Germinal center (tissue), 1 donor: ENCODE results near the gene TYK2.
"Not testable (repeated sequence)": the region's sequence is repeated elsewhere in the genome, so short reads cannot be mapped to it uniquely, and the experiment has no call there.

Experiments used
- DNase-seq: peaks from one replicate; pipeline ENCODE4 v3.0.0; 2012; ENCODE audit warnings: mixed read lengths, low spot score

TYK2 gene

DNA sequence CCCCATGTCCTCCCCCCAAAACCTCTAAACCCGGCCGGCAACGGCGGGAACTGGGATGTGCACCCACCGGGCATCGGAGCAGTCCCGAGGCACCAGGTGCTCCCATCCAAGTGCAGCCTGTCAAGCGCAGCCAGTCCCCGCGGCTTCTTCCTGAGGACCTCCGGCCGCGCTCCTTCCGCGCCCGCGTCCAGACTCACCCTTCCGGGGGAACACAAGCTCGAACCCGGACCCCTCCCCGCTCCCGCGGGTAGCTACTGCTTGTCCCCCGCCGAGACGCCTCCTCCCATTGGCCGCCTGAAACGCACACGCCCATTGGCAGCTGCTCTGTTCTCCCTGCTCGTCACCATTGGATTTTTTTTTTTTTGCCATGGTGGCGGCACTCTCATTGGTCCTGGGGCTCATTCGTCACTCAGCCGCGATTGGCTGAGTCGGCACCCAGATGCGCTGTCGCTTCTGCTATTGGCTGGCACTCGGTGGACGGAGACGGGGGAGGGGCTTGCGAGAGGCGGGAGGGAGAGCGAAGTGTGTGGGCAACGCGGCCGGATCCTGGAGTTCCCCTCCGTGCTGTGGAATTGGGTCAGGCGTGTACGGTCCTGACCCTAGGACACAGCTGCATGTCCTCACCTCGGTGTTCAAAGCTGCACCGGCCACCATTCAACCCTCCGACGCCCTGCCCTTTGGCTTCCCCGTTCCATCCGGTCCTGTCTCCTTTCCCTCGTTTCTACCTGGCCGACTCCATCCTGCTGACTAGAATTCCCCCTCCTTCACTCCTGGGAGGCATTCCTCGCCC is at the start of gene TYK2:
TSS of gene TYK2 (minus strand) at position 260 of the 790 bp plus-strand sequence. CDS start 2,166 bp downstream, outside the sequence.
- DNase-seq: peak; percentile 100

DNA sequence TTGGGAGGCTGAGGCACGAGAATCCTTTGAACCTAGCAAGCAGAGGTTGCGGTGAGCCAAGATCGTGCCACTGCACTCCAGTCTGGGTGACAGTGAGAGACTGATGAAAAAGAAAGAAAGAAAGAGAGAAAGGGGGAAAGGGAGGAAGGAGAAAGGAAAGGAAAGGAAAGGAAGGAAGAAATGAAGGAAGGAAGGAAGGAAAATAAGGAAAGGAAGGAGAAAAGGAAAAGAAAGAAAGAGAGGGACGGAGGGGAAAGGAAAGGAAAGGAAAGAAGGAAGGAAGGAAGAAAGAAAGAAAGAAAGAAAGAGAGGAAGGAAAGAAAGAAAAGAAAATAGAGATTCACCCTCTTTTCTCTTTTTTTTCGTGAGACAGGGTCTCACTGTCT is 48.6 kb upstream of the TYK2 start:
- no peak for DNase-seq

DNA sequence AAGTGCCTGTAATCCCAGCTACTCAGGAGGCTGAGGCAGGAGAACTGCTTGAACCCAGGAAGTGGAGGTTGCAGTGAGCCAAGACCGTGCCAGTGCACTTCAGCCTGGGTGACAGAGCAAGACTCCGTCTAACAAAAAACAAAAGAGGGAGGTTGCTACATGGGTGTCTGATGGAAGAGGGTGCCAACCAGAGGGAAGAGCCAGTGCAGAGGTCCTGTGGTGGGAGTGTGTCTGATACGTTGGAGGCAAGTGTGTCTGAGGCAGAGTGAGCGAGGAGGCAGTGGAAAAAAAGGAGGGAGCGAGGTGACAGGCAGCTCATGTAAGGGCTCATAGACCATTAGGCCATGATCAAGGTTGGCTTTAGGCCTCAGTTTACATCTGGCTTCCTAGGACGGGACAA is 46.8 kb upstream of the TYK2 start:
- no peak for DNase-seq

DNA sequence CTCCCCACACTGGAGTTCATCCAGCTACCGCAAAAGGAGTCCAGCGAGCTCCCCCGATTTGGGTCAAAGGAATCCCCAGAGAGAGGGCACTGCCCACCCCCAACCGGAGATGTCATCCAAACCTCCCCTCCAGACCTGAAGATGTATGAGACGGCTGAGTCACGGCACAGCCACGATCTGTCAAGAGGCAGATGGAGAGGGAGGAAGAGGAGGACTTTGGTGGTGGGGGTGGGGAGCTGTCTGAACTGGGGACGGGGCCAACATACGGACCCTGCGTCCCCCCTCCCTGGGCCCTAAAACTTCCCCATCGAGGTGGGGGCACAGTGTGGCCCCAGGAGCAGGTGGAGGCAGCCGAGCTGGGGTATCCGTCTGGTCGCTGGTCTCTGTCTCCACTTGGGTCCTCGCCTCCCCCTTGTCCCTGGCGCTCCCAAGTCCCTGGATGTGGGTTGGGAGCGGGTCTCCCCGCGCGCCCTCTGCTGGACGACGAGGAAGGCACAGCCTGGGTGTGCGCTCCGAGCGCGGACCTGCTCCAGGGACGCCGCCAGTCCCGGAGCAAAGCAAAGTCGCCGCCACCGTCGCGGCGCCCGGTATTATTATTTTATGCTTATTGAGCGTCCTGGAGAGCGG is 43.8 kb upstream of the TYK2 start:
- DNase-seq: peak; percentile 79

DNA sequence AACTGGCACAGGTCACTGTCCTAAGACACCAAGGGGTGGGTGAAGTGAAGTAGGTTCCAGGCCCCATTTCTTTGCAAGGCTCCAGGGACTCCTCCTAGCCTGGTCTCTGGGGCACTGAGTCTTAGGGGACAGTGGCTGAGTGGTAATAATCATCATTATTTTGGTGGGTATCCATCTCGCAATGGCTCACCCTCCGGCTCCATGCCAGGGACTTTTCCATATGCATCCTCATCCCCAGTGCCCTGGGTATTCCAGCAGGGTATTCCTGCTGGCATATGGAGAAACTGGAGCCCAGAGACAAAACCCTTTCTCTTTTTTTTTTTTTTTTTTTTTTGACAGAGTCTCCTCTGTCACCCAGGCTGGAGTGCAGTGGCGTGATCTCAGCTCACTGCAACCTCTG is 42.5 kb upstream of the TYK2 start:
- DNase-seq: no peak

DNA sequence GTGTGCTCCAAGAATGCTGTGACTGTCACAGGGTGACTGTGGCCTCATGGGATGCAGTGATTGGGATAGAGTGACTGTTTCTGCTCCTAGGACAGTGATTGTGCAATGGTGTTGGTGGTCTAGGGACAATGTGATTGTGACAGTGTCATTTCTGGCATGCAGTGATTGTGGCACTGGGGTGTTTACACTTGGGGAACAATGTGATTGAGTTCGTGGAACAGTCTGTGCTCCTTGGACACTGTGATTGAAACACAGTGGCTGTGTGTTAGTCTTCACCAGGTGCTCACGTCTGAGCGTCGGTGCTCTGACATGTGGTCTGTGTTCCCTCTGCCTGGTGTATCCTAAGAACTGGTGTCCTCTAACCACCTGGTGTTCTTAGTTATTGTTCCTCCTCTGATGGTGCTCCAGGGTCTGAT is 41.7 kb upstream of the TYK2 start:
- DNase-seq: no peak

DNA sequence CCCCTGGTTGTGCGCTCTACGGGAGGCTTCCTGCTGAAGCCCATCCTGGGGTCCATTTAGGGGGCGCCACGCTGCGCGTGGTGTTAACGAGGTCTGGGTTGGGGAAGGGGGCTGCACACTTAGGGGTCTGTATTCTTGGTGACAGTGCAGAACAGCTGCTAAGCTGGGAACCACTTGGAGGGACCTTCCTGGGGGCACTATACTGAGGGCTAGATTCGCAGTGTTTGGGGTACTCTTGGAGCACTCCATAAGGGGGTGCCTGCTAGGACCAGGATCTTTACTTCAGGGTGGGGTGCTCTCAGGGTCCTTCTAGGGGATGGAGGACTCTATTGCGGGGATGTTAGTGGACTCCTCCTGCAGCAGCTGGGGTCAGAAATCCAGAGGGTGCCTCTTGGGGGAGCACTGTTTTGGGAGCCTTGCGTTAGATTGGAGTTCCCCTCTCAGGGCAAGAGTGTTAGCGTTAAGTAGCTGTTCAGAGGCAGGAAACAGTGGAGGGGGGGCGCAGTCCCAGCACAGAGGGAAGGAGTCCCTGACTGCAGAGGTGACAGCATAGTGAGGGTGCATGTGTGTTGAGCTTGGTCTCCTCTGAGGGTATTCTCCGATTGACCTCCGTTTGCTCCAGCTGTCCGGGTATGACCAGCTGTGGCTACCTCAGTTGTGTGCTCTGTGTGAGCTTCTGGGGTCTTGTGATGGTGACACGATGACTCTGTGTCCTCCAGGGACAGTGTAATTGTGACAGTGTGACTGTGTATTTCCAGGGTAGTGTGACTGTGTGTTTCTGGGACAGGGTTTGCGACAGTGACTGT is 41.1 kb upstream of the TYK2 start:
- DNase-seq: no peak

DNA sequence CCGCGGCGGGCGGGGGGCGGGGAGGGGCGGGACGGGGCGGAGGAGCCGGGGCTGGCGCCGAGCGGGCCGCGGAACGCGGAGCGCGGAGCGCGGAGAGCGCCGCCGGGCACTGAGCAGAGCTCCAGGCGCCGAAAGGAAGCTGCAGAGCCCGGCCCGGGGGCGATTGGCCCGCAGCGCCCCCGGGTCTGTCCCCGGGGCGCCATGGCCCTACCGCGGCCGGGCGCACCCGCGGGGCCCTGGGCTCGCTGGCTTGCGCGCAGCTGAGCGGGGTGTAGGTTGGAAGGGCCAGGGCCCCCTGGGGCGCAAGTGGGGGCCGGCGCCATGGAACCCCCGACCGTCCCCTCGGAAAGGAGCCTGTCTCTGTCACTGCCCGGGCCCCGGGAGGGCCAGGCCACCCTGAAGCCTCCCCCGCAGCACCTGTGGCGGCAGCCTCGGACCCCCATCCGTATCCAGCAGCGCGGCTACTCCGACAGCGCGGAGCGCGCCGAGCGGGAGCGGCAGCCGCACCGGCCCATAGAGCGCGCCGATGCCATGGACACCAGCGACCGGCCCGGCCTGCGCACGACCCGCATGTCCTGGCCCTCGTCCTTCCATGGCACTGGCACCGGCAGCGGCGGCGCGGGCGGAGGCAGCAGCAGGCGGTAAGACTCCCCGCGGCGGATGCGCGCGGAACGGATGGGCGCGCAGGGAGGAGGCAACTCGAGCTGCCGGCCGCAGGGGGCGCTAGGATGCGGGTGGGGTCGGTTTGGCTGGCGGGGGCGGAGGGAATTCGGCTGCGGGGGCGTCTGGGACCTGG is 40.3 kb upstream of the TYK2 start, which contains the start of gene PDE4A:
TSS of gene PDE4A (plus strand) at position 95 of the 796 bp plus-strand sequence. CDS start at position 322, 227 bp downstream.
- DNase-seq: no peak

DNA sequence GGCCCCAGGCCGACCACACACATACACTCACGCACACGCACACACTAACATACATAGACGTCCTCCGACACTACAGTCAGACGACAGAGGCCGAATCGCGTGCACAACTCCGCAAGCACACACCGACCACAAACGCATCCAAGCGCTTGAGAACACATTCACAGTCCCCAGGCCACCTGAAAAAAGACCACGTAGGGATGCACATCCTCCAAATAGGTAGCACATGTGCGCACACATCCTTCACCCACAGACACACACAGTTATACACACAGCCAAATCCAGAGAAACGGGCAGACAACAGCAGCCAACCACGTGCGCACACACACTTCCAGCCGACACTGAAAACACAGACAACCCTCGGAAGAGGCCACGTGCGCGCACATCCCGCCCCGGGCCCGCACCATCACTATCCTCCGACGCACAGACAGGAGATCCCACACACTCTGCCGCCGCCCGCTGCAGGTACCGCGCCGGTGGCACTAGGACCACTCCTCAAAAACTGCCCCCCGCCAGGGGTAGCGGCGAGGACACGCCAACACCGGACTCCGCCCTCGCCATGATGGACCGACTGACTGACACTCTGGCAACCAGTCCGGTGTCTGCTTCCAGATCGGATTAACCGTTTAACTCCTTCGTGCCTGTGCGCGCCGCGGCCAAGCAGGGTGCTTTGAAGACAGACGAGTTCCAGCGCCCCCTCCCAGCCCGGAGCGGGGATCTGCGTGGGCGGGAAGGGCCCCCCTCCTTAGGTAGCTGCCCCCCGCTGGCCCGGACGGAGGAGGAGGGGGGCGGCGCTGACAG is 39.5 kb upstream of the TYK2 start:
- no peak for DNase-seq

DNA sequence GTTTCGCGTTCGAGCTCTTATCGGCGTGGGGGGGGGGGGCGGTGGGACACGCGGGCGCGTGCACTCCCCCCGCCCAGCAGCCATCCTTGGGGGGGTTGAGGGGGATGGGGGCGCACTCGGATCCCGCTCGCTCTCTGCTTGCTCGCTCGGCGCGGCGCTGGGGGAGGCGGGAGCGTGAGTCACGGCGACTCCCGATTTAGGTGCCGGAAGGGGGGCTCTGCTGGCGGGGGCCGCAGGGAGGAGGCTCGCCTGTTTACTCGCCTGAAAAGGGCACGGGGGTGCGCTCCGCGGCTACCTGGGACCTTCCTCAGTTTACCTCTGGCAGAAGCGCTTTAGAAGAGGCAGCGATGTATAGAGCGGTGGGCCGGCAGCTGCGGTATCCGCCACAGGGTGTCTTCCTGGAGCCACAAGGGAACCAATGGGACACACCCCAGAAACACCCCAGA is 38.9 kb upstream of the TYK2 start:
- DNase-seq: no peak

DNA sequence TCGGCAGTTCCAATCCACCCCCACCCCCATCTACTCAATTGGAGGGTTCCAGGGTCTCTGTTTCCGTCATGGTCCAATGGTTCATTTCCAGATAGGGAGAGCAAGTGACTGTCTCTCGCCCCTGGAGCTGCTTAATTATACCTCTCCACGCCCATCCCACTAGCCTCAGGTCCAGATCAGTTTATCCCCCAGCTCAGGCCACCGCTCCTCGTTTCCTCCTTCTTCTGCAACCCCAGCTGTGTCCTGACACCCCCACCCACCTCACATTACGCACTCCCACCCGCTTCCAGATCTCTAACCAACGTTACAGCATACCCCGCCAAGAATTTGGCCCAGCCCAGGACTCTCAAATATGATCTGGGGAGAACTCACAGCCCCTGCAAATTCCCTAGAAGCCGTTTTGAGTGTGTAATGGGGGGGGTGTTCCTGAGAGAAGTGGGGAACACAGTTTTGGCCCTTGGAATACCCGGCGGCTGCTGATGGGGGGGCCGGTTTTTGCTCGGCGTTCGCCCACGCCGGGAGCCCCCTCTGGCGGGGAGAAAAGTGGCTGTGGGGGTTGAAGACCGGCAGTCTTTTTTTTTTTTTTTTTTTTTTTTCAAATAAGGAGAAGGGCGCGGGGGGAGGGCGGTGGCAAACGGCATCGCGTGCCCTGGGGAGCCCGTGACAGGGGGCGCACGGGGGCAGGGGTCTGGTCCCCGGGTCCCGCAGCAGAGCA is 38.3 kb upstream of the TYK2 start:
- no peak for DNase-seq

DNA sequence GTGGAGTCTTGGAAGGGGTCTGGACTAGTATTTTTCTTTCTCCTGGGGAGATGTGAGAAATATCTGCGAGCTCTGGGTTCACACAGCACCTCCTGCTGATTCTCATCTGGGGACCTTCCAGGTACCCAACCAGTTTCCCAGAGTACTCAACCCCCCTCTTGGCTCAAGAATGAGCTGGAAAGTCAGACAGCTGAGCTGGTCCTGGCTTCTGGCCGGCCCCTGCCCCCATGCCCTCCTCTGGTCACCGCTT is 37.8 kb upstream of the TYK2 start:
- no peak for DNase-seq

DNA sequence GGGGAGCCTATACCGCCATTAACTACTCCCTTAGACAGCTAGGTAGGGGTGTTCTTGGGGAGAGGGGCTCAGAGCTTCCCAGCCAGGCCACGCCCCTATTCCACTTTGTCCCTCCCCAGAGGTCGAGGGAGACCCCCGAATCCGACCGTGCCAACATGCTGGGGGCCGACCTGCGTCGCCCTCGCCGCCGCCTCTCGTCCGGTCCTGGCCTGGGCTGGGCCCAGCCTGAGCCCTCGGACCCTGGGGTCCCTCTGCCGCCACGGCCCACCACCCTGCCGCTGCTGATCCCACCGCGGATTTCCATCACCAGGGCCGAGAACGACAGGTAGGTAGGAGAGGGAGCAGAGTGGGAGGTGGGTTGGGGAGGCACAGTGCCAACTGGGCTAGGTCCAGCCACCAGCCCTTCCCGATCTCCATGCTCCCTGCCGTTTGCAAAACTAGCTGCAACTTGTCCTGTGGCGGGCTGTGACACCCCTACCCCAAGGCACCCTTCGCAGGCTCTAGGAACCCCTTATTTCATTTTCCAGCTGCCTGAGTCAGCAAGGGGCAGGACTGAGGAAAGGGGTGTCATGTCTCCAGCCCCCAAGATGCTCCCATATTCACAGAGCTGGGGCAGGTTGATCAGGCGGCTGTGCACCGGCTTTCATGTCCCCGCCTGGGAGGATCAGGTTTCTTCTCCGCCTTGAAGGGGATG is 37.3 kb upstream of the TYK2 start:
- DNase-seq: no peak

DNA sequence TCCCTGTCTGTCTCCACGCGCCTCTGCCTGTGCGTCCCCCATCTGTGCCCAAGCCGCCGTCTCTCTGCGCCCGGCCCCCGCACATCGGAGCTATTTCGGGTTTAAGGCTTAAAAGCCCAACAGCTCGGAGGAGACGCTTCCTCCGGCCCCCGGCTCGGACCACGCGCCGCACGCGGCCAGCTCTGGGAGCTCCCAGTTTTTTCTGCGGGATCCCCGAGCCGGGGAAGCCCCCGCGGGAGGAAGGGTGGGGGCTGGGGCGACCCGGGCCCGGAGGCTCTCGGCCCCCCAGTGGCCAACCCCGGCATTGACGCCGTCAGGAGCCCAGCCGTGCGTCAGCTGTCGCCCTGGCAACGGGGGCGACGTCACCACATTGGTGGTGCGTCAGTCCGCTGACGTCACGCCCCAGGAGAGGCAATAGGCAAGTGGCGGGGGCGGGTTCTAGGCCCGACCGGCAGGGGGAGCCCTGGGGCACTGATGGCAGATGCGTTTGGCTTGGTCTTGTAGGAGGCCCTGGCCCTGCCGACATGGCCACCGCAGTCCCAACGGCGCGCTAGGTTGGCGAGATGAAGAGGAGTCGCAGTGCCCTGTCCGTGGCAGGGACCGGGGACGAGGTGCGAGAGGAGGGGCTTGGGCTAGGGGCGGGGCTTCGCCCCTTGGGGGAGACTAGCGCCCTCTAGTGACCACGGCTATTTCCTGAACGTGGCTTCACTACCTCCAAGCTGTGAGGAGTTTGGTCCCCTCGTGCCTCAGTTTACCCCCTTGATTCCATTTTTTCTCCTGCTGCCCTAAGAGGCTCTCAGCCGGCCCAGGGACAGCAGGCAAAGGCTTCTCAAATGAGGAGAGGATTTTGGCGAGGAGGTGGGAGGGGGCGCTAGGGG is 36.2 kb upstream of the TYK2 start:
- DNase-seq: peak; percentile 92

DNA sequence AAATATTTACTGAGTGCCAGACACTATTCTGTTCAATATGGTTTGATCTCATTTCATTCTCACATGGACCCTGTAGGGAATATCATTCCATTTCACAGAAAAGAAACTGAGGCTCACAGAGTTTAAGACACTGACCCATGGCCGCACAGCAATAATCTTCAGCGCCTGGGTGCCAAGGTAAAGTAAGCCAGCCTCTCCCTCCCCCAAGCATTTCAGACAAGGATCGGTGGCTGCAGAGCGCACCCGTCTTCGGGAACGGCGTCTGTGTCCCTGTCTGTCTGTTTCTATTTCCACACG is 35.7 kb upstream of the TYK2 start:
- no peak for DNase-seq

DNA sequence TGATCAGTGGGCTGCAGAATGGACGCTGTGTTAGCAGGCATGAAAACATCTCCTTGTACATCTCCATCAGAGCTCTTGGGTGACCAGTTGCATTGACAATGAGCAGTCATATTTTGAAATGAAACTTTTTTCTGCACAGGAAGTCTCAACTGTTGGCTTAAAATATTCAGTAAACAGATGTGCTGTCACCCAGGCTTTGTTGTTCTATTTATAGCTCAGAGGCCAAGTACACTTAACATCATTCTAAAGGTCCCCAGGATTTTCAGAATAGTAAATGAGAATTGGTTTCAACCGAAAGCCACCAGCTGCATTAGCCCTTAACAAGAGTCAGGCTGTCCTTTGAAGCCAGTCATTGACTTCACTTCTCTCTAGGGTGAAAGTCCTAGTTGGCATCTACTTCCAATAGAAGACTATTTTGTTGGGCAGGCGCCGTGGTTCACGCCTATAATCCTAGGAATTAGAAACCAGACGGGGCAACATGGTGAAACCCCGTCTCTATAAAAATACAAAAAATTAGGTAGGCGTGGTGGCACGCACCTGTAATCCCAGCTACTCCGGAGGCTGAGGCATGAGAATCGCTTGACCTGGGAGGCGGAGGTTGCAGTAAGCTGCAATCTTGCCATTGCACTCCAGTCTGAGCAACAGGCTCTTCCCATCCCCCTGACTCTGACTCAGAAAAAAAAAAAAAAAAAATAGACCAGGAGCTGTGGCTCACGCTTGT is 32.0 kb upstream of the TYK2 start:
- no peak for DNase-seq

DNA sequence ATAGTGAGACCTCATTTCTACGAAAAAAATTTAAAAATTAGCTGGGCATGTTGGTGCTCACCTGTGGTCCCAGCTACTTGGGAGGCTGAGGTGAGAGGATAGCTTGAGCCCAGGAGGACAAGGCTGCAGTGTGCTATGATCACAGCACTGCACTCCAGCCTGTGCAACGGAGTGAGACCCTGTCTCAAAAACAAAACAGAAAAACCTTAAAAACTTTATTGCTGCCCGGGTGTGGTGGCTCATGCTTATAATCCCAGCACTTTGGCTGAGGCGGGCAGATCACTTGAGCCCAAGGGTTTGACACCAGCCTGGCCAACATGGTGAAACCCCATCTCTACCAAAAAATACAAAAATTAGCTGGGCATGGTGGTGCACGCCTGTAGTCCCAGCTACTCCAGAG is 30.9 kb upstream of the TYK2 start:
- not testable (repeated sequence) for DNase-seq

DNA sequence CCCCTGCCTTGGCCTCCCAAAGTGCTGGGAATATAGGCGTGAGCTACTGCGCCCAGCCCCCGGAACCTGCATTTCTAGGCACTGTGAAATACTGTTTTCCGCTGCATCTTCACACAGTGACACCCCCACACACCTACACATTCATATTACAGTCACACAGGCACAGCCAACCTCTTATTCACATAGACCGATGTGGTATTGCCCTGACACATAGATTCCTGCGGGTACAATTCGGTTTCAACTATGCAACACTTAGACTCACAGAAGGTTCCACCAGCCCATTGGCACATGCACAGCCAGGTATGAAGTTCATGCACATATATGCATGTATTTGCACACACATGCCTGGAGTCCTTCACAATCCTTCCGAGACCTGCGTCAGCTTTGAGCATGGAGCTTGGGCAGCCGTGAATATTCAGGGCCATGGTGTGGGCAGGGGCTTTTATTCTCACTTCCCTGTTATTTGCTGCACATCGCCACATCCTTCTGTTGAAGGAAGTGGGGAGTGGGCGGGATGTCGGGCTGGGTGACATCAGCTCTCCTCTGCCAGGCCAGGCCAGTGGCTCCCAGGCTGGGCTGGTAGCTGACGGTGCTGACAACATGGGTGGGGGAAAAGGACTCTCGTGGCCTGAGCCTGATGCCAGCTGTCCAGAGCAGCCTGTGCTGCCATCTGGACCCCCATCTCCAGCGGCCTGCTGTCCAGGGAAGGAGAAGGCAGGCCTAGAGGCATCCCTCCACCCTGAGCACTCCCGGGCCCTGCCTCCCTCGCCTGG is 28.3 kb upstream of the TYK2 start:
- DNase-seq: peak; percentile 69
